ENCODE measurements around the gene CCZ1B. TPM values are rescaled to one million over a fixed set of nuclear protein-coding genes. Genes with fewer than 3 reads are reported as not detected.
"Not testable (repeated sequence)": the region's sequence is repeated elsewhere in the genome, so short reads cannot be mapped to it uniquely, and the experiment has no call there.

Gene CCZ1B
- polyA plus RNA-seq (2013, experiment 1 of 2; ENCODE audit: insufficient read length), result 71.6 TPM
- polyA plus RNA-seq (2013, experiment 2 of 2; ENCODE audit: insufficient read length), result 54.0 TPM

DNA sequence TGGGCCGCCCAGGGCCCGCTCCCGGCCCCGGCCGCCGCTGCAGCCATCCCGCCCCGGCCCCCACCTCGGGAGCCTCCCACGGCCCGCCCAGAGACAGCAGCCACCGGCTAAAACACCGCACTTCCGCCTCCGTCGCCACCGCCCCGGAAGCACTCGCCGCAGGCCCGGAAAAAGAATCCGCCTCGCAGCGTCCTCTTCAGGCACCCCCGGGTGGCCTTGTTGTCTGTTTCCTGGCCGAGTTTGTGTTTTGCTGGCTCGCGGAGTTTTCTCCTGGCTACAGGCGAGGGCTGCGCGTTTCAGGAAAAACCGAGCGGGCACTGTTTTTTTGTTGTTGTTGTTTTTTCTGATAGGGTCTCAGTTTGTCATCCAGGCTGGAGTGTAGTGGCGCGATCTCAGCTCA is at the start of gene CCZ1B:
TSS of gene CCZ1B (minus strand) at position 125 of the 400 bp plus-strand sequence. CDS start at position 47, 78 bp downstream.
- peak; percentile 75 for DNase-seq

DNA sequence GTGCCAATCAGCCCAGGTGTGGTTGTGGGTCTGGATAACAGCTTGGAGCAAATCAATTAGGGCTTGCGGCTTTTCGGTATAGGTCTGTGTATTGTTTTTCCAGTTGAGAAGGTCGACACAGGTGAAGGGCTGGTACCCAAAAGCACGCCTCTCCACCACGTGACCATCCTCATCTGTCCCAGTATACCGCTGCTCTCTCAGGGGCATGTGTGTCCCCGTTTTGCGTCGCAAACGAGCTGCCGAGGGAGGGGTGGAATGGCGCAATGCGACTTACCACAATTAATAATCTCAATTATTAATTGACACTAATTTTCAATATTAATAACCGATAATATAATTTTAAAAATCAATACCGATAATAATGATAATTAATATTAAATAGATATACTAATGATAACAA is 48.9 kb upstream of the CCZ1B start:
- DNase-seq, result not testable (repeated sequence)

DNA sequence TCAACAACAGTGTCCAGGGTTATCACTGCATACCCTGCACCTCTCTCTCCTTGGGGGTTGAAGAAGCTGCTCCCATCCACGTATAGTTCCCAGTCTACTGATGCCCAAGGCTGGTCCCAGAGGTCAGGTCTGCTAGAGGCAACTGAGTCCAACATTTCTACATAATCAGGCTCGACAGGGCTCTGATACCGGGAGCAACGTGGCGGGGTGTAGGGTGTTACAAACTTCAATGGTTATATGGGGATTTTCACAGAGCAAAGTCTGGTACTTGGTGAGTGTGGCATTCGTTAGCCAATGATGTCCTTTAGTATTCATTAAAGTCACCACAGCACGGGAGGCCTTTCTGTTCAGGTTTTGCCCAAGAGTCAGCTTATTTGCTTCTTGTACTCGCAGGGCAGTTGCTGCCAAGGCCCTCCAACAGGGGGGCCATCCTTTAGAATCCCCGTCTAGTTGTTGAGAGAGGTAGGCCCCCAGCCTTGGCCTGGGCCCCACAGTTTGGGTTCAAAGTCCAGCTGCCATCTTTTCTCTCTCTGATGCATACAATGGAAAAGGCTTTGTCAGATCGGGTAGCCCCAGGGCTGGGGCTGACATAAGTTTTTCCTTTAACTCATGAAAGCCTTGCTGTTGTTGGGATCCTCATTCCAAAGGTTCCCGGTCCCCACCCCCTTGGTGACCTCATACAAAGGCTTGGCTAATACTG is 46.3 kb upstream of the CCZ1B start:
- not testable (repeated sequence) for DNase-seq

GRCh38 chr7:6871421-6872144 is 45.5 kb upstream of the CCZ1B start:
- not testable (repeated sequence) for DNase-seq

- not testable (repeated sequence) for DNase-seq
Measured at GRCh38 chr7:6864751-6865150, 38.7 kb upstream of the CCZ1B start.

DNA sequence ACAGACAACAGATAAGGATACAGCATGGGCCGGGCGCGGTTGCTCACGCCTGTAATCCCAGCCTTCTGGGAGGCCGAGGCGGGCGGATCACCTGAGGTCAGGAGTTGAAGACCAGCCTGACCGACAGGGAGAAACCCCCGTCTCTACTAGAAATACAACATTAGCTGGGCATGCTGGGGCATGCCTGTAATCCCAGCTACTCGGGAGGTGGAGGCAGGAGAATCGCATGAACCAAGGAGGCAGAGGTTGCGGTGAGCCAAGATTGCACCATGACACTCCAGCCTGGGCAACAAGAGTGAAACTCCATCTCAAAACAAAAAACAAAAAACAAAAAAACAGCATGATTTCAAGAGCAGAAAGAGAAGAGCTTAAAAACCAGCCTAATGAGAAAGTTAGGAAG is 38.1 kb upstream of the CCZ1B start:
- not testable (repeated sequence) for DNase-seq

- not testable (repeated sequence) for DNase-seq
Measured at GRCh38 chr7:6862876-6863275, 36.8 kb upstream of the CCZ1B start.

DNA sequence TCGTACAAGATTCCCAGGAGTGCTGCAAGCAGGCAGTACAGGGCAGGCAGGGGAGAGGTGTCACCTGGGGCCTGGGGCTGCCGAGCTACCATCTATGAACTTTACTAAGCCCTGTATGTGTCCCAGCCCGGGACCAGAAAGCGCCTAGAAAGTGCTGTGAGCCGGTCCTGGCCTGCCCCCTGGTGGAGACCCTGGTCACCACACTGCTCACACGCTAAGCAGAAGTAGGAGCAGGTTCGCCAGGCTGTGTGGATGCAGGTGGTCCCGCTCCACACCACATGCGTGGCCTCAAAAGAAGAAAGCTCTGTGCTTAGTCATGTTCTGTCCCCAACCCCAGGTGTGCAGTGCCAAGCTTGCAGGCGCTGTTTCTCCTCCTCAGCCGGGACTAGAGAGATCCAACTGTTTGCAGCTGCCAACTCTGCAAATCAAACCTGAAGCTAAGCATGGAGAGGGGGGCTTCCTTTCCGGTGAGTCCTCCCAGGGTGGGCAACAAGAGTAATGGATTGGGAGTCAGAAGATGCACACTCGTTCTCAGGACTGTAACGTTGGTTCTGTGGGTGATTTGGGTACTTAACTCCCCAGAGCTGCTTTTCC is 31.7 kb upstream of the CCZ1B start:
- peak; percentile 19 for DNase-seq

GRCh38 chr7:6855563-6856131 is 29.6 kb upstream of the CCZ1B start:
- DNase-seq, result not testable (repeated sequence)

GRCh38 chr7:6854747-6855562 is 28.9 kb upstream of the CCZ1B start:
- DNase-seq, result not testable (repeated sequence)

DNA sequence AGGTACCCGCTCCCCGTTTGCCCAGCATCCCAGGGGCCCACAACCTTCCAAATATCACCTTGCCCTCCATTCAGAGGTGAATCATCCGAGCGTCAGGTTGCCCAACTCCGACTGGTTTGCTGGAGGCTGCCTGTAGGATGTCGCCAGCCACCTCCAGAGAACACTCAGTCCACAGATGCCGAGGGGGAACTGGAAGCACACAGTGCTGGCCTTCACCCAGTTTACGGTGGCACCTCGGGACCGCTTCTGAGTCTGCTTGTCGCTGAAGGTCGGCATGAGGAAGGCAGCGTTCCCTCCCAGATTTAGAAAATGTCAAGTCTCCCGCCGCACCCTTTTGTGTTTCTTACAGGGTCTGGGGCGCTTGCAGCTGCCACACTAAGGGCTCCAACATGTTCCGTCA is 27.6 kb upstream of the CCZ1B start:
- not testable (repeated sequence) for DNase-seq

GRCh38 chr7:6849127-6849526 is 23.1 kb upstream of the CCZ1B start:
- not testable (repeated sequence) for DNase-seq

GRCh38 chr7:6847751-6848150 is 21.7 kb upstream of the CCZ1B start:
- not testable (repeated sequence) for DNase-seq

- DNase-seq, result not testable (repeated sequence)
Measured at GRCh38 chr7:6845971-6846449, 19.9 kb upstream of the CCZ1B start.

- not testable (repeated sequence) for DNase-seq
Measured at GRCh38 chr7:6843654-6844053, 17.6 kb upstream of the CCZ1B start.

- DNase-seq, result not testable (repeated sequence)
Measured at GRCh38 chr7:6843092-6843491, 17.0 kb upstream of the CCZ1B start.

DNA sequence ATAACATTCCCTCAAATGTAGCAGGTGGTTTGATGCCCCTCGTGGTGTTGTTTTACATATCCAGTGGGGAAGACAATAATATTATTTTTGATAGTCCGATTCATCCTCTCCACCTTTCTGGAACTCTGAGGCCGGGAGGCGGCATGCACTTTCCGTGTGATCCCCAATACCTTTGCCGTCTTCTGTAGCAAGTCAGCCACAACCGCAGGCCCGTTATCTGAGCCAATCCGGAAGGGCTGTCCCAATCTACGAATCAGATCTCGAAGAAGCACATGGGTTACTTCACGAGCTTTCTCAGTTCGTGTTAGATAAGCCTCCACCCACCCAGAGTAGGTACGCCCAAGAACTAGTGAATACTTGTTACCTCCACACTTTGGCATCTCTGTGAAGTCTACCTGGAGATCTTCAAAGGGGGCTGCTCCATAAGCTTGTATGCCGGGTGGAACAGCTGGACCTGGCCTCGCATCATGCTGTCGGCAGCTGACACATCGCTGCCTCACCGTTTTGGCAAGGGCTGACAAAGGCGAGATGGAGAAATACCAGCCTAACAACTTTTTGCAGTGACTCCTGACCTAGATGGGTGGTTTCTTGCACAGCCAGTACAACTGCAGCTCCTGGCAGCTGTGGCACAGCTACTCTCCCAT is 16.3 kb upstream of the CCZ1B start:
- not testable (repeated sequence) for DNase-seq

DNA sequence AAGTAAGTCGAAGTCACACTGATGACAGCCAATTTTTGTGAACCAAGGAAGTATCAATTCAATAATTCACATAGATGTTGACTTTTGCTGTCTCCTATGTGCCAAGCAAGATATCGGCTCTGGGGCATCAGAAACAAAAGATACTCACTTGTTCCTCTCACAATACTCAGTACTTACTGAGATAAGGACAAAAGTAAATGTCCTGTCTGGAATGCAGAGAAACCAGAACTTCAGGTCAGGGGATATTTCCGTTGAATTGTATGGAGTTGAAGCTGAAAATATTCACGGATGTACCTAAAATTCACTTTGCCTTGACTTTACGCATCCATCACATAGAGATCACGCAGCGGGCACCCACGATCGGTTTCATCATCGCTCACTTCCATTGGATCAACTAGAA is 11.0 kb upstream of the CCZ1B start:
- not testable (repeated sequence) for DNase-seq

DNA sequence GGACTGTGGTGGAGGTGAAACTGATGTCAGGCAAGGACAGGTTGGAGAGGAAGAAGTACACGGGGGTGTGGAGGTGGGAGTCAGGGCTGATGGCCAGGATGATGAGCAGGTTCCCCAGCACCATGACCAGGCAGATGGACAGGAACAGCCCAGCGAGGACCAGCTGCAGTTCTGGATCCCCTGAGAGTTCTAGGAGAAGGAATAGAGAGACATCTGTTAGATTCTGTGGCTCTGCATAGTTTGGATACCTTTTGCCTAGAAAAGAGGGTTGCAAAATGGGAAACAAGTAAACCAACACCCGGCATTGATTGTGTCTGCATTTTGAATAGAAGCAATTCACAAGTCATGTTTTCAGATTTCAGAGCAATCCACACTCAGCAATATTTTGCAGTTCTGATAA is 9.4 kb upstream of the CCZ1B start:
- DNase-seq, result not testable (repeated sequence)

GRCh38 chr7:6833636-6834035 is 7.6 kb upstream of the CCZ1B start:
- no peak for DNase-seq

DNA sequence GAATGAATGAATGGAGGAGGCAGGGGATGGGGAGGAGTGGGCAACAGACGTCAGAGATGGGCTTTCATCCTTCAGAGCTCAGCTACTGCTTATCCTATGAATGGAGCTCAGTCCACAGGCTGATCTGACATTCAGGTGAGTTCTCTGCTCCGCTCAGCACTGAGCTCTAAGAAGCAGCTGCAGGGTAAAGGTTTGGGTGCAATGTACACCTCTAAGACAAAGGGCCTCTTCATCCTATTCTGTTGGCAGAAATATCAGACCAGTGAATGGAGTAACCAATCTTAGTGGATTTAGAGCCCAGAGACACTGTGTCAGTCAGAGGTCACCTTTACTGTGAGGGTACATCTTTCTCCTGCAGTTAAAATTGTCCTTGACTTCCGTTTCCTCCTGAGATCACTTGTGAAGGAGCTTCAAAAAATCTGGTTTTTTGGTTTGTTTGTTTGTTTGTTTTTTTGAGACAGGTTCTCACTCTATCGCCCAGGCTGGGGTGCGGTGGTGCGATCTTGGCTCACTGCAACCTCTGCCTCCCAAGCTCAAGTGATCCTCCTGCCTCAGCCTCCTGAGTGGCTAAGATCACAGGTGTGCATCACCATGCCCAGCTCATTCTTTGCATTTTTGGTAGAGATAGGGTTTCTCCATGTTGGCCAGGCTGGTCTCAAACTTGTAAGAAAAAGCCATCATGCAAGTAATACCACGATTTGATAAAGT is 5.1 kb upstream of the CCZ1B start:
- DNase-seq, result no peak

Data from fibroblast of skin of abdomen (primary cell).